Common myeloid progenitor, CD34-positive (primary cell): ENCODE measurements around the gene CALM1.

Experiments used
- CTCF ChIA-PET: fragments of 350-600 bp; sonication (Branson Sonifier 250); formaldehyde crosslinking; loops from one replicate; lab custom pipeline; 2021; ENCODE audit warnings: antibody characterized with exemption; lab: Charles Lee
- POLR2A ChIA-PET: fragments of 350-600 bp; sonication (Branson Sonifier 250); formaldehyde crosslinking; loops from one replicate; lab custom pipeline; 2021; ENCODE audit warnings: antibody characterized with exemption; lab: Charles Lee
- DNase-seq, 3 donors: peaks; one replicate each; pipeline versions ENCODE4 v3.0.0 to v3.0.0-alpha.2; 2013
- H3K27ac ChIP-seq, 2 experiments: 1 replicate in 1 of 2; 2 replicates in 1 of 2; pipeline ENCODE4 v1.7.0; 2013; ENCODE audit warnings: inconsistent platforms in 2 of 2, low read length in 2 of 2, mild to moderate bottlenecking in 2 of 2, low read depth in 1 of 2, moderate library complexity in 1 of 2; ENCODE audit not compliant: severe bottlenecking in 2 of 2, insufficient read depth in 1 of 2, poor library complexity in 1 of 2
- H3K27me3 ChIP-seq, 5 experiments: replicated peaks in 2 of 5; 1 replicate in 3 of 5; 2 replicates in 2 of 5; pipeline versions ENCODE4 v1.6.1 to v1.7.0; 2013; ENCODE audit warnings: low read length in 4 of 5, mild to moderate bottlenecking in 2 of 5, moderate library complexity in 2 of 5, inconsistent platforms in 1 of 5; ENCODE audit not compliant: insufficient read depth in 5 of 5, control insufficient read depth in 4 of 5
- H3K36me3 ChIP-seq, 4 experiments: 1 replicate in 2 of 4; 2 replicates in 2 of 4; pipeline versions ENCODE4 v1.6.1 to v1.7.0; 2013; ENCODE audit warnings: low read length in 3 of 4, control low read depth in 1 of 4, mild to moderate bottlenecking in 1 of 4; ENCODE audit not compliant: control insufficient read depth in 4 of 4, insufficient read depth in 4 of 4
- H3K4me1 ChIP-seq, 4 experiments: 1 replicate in 3 of 4; 2 replicates in 1 of 4; pipeline versions ENCODE4 v1.6.1 to v1.7.1; 2013; ENCODE audit warnings: low read length in 3 of 4, mild to moderate bottlenecking in 3 of 4, control low read depth in 1 of 4, inconsistent platforms in 1 of 4, moderate library complexity in 1 of 4; ENCODE audit not compliant: control insufficient read depth in 4 of 4, insufficient read depth in 4 of 4; ENCODE audit errors: control extremely low read depth in 1 of 4
- H3K4me3 ChIP-seq, 7 experiments: 1 replicate in 4 of 7; 2 replicates in 3 of 7; pipeline versions ENCODE4 v1.5.1 to v1.7.0; 2013; ENCODE audit warnings: mild to moderate bottlenecking in 7 of 7, low read length in 6 of 7, moderate library complexity in 6 of 7, inconsistent platforms in 2 of 7, low read depth in 2 of 7, control low read depth in 1 of 7; ENCODE audit not compliant: insufficient read depth in 4 of 7, control insufficient read depth in 1 of 7; ENCODE audit errors: extremely low read depth in 1 of 7
- H3K9me3 ChIP-seq, 5 experiments: 1 replicate in 4 of 5; 2 replicates in 1 of 5; pipeline versions ENCODE4 v1.6.1 to v1.7.1; 2013; ENCODE audit warnings: low read length in 4 of 5, mild to moderate bottlenecking in 2 of 5, inconsistent platforms in 1 of 5, low read depth in 1 of 5, moderate library complexity in 1 of 5; ENCODE audit not compliant: control insufficient read depth in 4 of 5, insufficient read depth in 2 of 5; ENCODE audit errors: control extremely low read depth in 1 of 5
- WGBS: methylation state at CpG from one replicate; pipeline ENCODE4 v1.1.5; 2013; ENCODE audit not compliant: insufficient coverage; 5-methylcytosine and 5-hydroxymethylcytosine counted together

CALM1 gene

GRCh38 chr14:90452366-90452765 lies 55.5 kb downstream of the CALM1 start:
- WGBS = 75% methylated on average over 4 of the region's 6 CpGs
- CTCF ChIA-PET = interaction anchor here (0.7 kb wide), 1 partner anchor 65 kb away, joined by 3 read pairs; no protein-coding TSS in a partner anchor

DNA sequence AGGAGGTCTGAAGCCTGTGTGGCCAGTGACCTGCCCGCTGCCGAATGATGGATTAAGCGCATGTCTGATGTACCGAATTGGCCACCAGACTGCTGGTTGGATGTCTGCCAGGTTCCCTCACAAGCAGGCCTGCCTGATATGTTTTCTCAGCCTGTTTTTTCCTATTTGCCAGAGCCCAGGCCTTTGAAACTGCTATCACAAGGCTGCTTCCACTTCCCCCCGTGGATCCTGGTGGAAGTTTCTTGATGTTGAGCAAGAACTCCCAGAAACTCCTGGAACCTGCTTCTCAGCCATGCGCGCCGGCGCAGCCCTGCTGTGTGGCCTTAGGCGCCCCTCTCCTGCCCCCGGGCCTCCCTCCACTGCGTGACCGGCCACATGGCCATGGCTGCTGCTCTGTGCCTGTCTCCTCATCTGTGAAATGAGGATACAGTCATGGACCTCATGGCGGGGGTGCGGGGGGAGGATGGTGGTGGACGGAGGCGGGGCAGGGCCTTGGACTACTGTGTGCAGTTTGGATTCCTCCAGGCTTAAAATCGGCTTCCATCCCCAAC lies 56.6 kb downstream of the CALM1 start:
- ChIA-PET CTCF (no interaction called here), POLR2A (no interaction called here)
- no peak overlapping the region for H3K4me3 ChIP-seq
- no peaks in the 10 kb centered on the region for H3K36me3 ChIP-seq
- 83% methylated on average over 12 of the region's 18 CpGs for WGBS
- H3K27me3 ChIP-seq = no peaks in the 10 kb centered on the region
- peaks cover 0 to 25% (median 16%) of the 10 kb centered on the region in 4 experiments for H3K4me1 ChIP-seq
- DNase-seq = peak in 2 of 3 donors; percentile 28 to 38
- no peaks in the 10 kb centered on the region for H3K9me3 ChIP-seq
- H3K27ac ChIP-seq = no peak overlapping the region

More at GRCh38 chr14:90452366-90452765, 55.5 kb downstream of the CALM1 start:
- DNase-seq = peak in 2 of 3 donors; percentile 36 to 51
- Histone ChIP-seq H3K36me3 (no peaks in the 10 kb centered on the region), H3K4me3 (peak overlapping the region in 1 of 7 experiments; percentile 4), H3K27me3 (no peaks in the 10 kb centered on the region), H3K4me1 (peaks cover 0 to 24% (median 16%) of the 10 kb centered on the region in 4 experiments), H3K27ac (no peak overlapping the region), H3K9me3 (peaks cover 0 to 8% (median 3%) of the 10 kb centered on the region in 5 experiments)
- POLR2A ChIA-PET = interaction anchor here (1.2 kb wide), 1 partner anchor 51 kb away, joined by 5 read pairs; no protein-coding TSS in a partner anchor

DNA sequence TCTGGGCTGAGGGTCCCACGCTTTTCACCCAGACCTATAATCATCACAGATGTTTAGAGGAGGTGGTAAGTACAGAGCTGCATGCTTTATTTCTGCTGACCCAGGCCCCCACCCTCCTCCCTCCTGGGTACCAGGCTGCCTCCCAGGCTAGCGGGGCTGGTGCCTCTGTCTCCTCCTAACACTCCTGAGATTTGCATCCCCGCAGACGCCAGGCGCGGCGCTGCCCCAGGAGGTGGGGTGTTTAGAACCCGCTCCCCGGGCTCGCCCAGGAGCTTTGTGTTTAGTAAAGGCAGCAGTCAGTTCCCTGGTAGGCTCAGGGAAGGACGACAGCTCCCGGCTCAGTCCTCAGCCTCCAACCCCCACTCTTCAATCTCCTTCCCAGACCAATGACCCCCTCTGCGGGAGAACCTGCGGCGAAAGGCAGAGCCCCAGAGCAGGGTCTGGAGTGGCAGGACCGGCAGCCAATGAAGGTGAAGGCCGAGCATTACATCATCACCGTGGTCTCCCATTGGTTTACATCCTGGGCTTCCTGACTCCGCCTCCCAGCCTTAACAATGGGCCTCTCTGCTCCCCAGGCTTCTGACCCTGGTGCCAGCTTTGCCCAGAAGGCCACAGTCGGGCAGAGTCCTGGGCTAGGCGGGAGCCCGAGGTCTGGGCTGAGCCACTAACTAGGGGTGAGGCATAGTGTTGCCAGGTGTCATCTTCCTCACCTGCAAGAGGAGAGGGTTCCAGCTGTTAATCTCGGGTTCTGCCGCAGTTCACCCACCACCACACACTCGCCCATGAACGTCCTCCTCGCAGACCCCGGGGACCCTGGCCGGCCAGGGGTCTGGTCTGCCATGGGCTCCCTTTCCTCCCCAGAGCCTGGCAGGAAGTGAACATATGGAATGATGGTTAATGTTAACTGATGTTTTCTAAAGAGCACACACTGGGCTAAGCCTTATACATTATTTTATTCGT lies 57.5 kb downstream of the CALM1 start:
- Histone ChIP-seq H3K27me3 (no peaks in the 10 kb centered on the region), H3K4me3 (no peak overlapping the region), H3K27ac (no peak overlapping the region), H3K4me1 (peaks cover 0 to 31% (median 16%) of the 10 kb centered on the region in 4 experiments), H3K9me3 (no peaks in the 10 kb centered on the region), H3K36me3 (no peaks in the 10 kb centered on the region)
- CTCF ChIA-PET = interaction anchor here (0.9 kb wide), 1 partner anchor 46 kb away, joined by 3 read pairs; no protein-coding TSS in a partner anchor
- DNase-seq = peak in 2 of 3 donors; percentile 32 to 35
- POLR2A ChIA-PET = no interaction called here
- WGBS = 88% methylated on average over 9 of the region's 30 CpGs

- ChIA-PET POLR2A (interaction anchor here (1.0 kb wide), 1 partner anchor 45 kb away, joined by 3 read pairs; no protein-coding TSS in a partner anchor), CTCF (interaction anchor here (0.9 kb wide), 1 partner anchor 45 kb away, joined by 3 read pairs; no protein-coding TSS in a partner anchor)
- Histone ChIP-seq H3K4me1 (peaks cover 0 to 31% (median 14%) of the 10 kb centered on the region in 4 experiments), H3K9me3 (no peaks in the 10 kb centered on the region), H3K4me3 (no peak overlapping the region), H3K36me3 (no peaks in the 10 kb centered on the region), H3K27me3 (no peaks in the 10 kb centered on the region), H3K27ac (no peak overlapping the region)
- WGBS = 96% methylated on average over 13 of the region's 21 CpGs
- no peak for DNase-seq
Measured at GRCh38 chr14:90455100-90455571, 58.3 kb downstream of the CALM1 start.

DNA sequence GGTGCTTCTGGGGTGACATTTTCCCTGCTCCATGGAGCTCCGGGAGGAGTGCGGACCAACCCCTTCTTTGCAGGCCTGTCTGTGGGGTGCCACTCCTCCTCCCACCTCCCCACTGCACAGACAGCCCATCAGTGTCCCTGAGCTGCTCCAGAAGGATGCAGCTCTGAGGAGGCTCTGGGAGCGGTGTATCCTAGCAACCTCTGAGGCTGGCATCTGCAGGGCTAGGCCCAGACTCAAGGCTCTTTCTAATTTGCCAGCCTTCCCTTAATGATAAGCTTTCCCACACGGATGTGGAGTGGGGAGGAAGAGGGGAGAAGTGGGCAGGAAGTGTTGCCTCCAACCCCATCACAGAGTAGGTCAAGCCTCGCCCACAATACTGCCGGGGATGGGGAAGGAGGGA lies 59.7 kb downstream of the CALM1 start:
- POLR2A ChIA-PET = no interaction called here
- no peak for DNase-seq
- Histone ChIP-seq H3K27ac (no peak overlapping the region), H3K9me3 (no peaks in the 10 kb centered on the region), H3K36me3 (no peaks in the 10 kb centered on the region), H3K4me1 (peaks cover 0 to 28% (median 14%) of the 10 kb centered on the region in 4 experiments), H3K27me3 (no peaks in the 10 kb centered on the region), H3K4me3 (no peak overlapping the region)
- CTCF ChIA-PET = no interaction called here
- WGBS = 63% methylated on average over 5 of the region's 6 CpGs

DNA sequence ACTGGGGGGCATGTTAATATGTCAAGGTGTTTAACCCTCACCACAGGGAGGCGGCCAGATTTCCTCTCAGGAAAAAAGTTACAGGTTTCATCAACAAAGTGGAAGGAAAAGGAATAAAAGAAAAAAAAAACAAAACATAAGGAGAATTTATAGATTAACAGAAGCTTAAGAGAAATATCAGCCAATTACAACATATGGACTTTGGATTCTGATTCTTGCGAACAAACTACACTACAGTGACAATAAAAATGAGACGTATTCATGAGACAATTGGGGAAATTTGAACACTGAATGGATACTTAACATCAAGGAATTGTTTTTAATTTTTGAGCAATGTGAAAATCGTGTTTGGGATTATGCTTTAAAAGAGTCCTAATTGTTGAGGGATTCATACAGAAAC lies 60.4 kb downstream of the CALM1 start:
- H3K4me3 ChIP-seq = no peak overlapping the region
- 50% methylated on average over 2 of the region's 4 CpGs for WGBS
- peaks cover 0 to 22% (median 11%) of the 10 kb centered on the region in 4 experiments for H3K4me1 ChIP-seq
- H3K27ac ChIP-seq = no peak overlapping the region
- POLR2A ChIA-PET = no interaction called here
- no peaks in the 10 kb centered on the region for H3K9me3 ChIP-seq
- no peak for DNase-seq
- H3K36me3 ChIP-seq = no peaks in the 10 kb centered on the region
- no peaks in the 10 kb centered on the region for H3K27me3 ChIP-seq
- CTCF ChIA-PET = no interaction called here
